COLO829 (cell line): ENCODE results near the gene MRPL34.

ENCODE experiments used
- DNase-seq: peaks from one replicate; pipeline ENCODE4 v3.0.0; 2012; ENCODE audit warnings: low spot score

The MRPL34 gene

DNA sequence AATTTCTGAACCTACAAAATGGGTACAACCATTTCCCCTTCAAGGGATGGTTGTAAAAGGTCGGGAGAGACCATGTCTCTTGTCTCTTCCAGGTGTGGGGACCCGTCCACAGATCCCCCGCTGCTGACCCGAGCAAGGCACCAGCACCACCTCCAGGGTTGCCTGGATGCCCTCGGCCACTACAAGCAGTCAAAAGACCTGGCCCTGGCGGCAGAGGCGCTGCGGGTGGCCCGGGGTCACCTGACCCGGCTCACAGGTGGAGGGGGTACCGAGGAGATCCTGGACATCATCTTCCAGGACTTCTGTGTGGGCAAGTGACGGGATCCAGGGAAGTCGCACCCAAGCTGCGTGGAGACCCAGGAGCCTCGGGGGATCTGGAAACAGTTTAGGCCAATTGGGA, 35.7 kb downstream of the MRPL34 start:
- no peak for DNase-seq

DNA sequence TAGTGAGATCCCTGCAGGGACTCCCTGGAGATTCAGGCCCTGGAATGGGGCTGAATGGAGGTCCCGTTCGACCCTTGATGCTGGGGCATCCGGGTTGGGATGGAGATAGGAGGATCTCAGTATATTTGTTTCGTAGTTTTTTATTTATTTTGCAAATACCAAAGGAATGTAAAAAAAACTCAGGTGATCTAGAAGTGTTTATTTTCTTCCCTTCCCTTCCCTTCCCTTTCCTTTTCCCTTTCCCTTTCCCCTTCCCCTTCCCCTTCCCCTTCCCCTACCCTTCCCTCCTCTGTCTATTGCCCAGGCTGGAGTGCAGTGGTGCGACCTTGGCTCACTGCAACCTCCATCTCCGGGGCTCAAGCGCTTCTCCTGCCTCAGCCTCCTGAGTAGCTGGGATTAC, 36.2 kb downstream of the MRPL34 start:
- no peak for DNase-seq

GRCh38 chr19:17346109-17346671, 40.5 kb downstream of the MRPL34 start:
- DNase-seq, result peak; percentile 63

DNA sequence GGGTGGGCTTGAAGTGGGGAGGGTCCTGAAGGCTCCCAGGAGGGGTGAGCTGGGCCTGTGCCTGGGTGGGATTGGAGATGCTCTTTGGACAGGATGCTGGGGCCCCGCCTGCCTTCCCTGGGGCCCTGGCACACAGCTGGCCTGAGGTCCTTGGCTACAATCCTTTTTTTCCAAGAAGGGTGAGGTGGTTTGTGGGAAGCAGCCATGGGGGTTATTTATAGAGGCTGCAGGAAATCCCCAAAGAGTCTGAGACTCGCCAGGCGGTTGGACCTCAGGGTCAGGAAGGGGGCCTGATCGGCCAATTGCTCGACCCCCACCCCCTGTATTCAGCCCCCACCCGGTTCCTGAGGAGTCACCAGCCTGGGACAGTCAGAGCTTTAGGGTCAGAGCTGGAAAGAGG, 41.7 kb downstream of the MRPL34 start:
- DNase-seq, result no peak

DNA sequence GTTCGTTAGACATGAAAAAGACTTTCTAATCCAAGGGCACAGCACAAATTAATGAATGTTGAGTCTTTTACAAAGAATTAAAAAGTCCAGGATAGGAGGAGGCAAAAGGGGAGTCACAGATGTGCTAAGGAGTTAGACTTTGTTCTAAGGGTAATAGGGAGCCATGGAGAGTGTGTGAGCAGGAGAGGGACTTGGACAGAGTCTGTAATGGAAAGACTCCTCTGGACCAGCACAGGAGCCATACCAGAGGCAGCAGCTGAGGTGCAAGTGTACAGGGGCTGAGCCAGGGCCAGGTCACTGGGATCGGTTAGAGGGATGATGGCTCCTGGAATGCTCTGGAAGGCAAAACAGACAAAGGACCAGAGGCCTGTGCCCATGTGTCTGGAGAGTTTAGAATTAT, 42.2 kb downstream of the MRPL34 start:
- no peak for DNase-seq

DNA sequence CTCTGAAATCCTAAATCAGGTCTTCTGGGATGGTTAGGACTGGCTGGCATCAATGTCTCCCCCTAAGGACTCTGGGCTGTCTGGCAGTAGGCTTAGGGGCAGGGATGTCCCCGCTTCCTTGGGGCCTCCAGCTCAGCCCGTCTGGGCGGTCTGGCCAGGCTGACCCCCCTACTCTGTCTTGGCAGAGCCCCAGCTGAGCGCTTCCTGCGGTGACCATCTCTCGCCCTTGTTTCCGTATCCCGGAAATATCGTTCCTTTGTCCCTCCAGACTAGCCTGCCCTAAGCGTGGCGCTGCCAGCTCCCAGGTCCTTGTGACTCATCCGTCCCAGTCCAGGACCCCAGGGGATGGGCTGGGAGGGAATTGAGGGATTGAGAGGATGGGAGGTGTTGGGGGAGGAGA, 43.0 kb downstream of the MRPL34 start:
- peak; percentile 72 for DNase-seq

DNA sequence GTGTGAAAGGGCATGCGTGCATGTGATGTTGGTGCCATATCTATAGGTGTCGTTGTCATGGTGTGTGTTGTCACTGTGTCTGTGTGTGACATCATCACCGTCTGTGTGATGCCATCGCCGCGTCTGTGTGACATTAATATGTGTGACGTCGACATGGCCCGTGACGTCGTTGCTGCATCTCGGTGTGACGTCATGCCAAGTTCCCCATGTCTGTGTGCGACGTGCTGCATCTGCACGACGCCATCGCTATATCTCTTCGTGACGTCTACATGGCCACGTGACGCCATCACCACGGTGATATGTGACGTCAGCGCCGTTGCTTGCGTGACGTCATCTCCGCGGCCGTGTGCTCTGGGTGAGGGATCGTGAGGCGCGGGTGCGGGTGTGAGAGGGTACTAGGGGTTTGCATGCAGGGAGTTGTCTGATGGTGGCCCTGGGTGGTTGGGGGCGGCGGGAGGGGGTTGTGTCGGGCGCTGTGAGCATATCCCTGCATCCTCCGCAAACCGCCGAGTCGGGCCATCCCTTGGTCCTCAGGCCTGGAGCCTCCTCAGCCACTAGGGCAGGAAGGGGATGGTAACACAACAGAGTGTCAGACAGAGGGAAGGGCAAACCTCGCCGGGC, 46.3 kb downstream of the MRPL34 start:
- DNase-seq, result no peak

- DNase-seq, result no peak
Observed at GRCh38 chr19:17352608-17353280, 47.1 kb downstream of the MRPL34 start.

GRCh38 chr19:17353386-17353785, 47.7 kb downstream of the MRPL34 start:
- DNase-seq, result no peak
